Ovary (tissue), 9 donors: ENCODE measurements around the gene SERPINB4. TPM values are rescaled to one million over a fixed set of nuclear protein-coding genes. Genes with fewer than 3 reads are reported as not detected.

Source experiments
- DNase-seq, 5 donors: peaks; one replicate each; pipeline ENCODE4 v3.0.0-alpha.2; 2019 to 2020
- H3K27ac ChIP-seq, 2 donors: fragments of 200-600 bp; one replicate each; pipeline versions ENCODE4 v1.5.1 to v1.8.0; 2019 to 2022
- H3K27me3 ChIP-seq: fragments of 200-600 bp; one replicate; pipeline ENCODE4 v1.8.0; 2022
- H3K36me3 ChIP-seq: fragments of 200-600 bp; sonication (generic); one replicate; pipeline ENCODE4 v1.5.1; 2019
- H3K4me1 ChIP-seq: one replicate; pipeline ENCODE4 v1.8.1; 2013; ENCODE audit warnings: mild to moderate bottlenecking, moderate library complexity; ENCODE audit not compliant: insufficient read depth
- H3K4me3 ChIP-seq: fragments of 200-600 bp; sonication (generic); one replicate; pipeline ENCODE4 v1.5.1; 2017
- H3K9me3 ChIP-seq, 2 donors: fragments of 200-600 bp in 1 of 2; sonication (generic) in 1 of 2; one replicate each; pipeline versions ENCODE4 v1.5.1 to v1.8.1; 2013 to 2019; ENCODE audit warnings: mild to moderate bottlenecking in 1 of 2, moderate library complexity in 1 of 2
- CTCF ChIP-seq, 3 donors: fragments of 450-650 bp in 2 of 3; fragments of 200-600 bp in 1 of 3; IDR thresholded peaks; one replicate each; pipeline versions ENCODE4 v1.5.1 to v1.8.0; 2016 to 2022; ENCODE audit warnings: antibody characterized with exemption in 3 of 3, mild to moderate bottlenecking in 1 of 3
- EP300 ChIP-seq: sonication (generic); formaldehyde crosslinking; IDR thresholded peaks from one replicate; pipeline ENCODE4 v1.6.1; 2017; ENCODE audit warnings: antibody characterized with exemption
- POLR2A ChIP-seq: fragments of 450-650 bp; IDR thresholded peaks from one replicate; pipeline ENCODE4 v1.6.1; 2017; ENCODE audit warnings: antibody characterized with exemption, mild to moderate bottlenecking, moderate library complexity
- WGBS, 3 donors: extraction: QIAGEN DNeasy Blood & Tissue Kit in 1 of 3; methylation state at CpG; one replicate each; pipeline versions ENCODE4 v1.1.5 to v1.1.7; 2013 to 2017; 5-methylcytosine and 5-hydroxymethylcytosine counted together
- intact Hi-C, 4 donors: fragments of 100-400 bp; cut with DNase I; formaldehyde crosslinking; loops; one replicate each; pipeline versions ENCODE4 v1.11.0 to v1.15.1; 2022 to 2023
- polyA plus RNA-seq, 2 donors: library from polyadenylated mRNA; stranded (reverse); fragments of 200-250 nt in 1 of 2; fragments of 350-450 nt in 1 of 2; fragmentation: Illumina TruSeq in 1 of 2; extraction: RNeasy Lipid Tissue Mini Kit (QIAGEN cat#74804) in 1 of 2; gene quantifications; one replicate each; pipeline ENCODE4 v1.2.3, GENCODE V29; 2013 to 2014
- total RNA-seq, 7 donors: library from RNA; depleted of rRNA in 2 of 7; stranded (reverse); fragments of >200 nt in 2 of 7; fragmentation: NEBNext Ultra II Directional in 3 of 7; extraction: Animal tissue kit (Norgen Biotek cat#: 25700) in 3 of 7; gene quantifications; one replicate each; pipeline versions ENCODE4 v1.1.0 to v1.2.4, GENCODE V29; 2016 to 2023
- donor health status: DM: no; HTN: no; CAD: no; lungs with moderate emphysema.
- donor health status: DM: no; HTN: no; CAD: no.
- donor health status: Bipolar disorder and iron deficiency.
- donor health status: DM: yes; HTN: yes; CAD: no.
- donor health status: DM: no; HTN: no; CAD: no.
- donor health status: DM: yes; HTN: yes; CAD: no.

Gene SERPINB4
- total and polyA plus RNA-seq, 9 donors: 0.10 TPM; not detected in 8

GRCh38 chr18:63626431-63626830 lies 17.6 kb downstream of the SERPINB4 start:
- intact Hi-C loops: no loop called here
- WGBS, 3 donors: 77 to 85% (median 80%) methylated on average over 4 of the region's 4 CpGs
- no peak for DNase-seq
- Histone ChIP-seq H3K27ac (no peak overlapping the region), H3K27me3 (no peaks in the 10 kb centered on the region), H3K9me3 (peaks cover 0 to 2% of the 10 kb centered on the region in 2 donors), H3K4me1 (no peaks in the 10 kb centered on the region), H3K36me3 (no peaks in the 10 kb centered on the region), H3K4me3 (no peak overlapping the region)
- TF ChIP-seq EP300: no peak
- no peak for TF ChIP-seq CTCF (IDR thresholded peaks at IDR 0.05)
- no peak for TF ChIP-seq POLR2A

- intact Hi-C loops: no loop called here
- Histone ChIP-seq H3K27me3 (no peaks in the 10 kb centered on the region), H3K4me3 (no peak overlapping the region), H3K36me3 (no peaks in the 10 kb centered on the region), H3K27ac (no peak overlapping the region), H3K9me3 (peaks cover 0 to 2% of the 10 kb centered on the region in 2 donors), H3K4me1 (no peaks in the 10 kb centered on the region)
- WGBS, 3 donors: 84 to 91% (median 88%) methylated on average over 3 of the region's 3 CpGs
- no peak for DNase-seq
- TF ChIP-seq EP300 (no peak), POLR2A (no peak), CTCF (IDR thresholded peaks at IDR 0.05) (no peak)
Measured at GRCh38 chr18:63624863-63625262, 19.2 kb downstream of the SERPINB4 start.

- Histone ChIP-seq H3K36me3 (no peaks in the 10 kb centered on the region), H3K4me1 (no peaks in the 10 kb centered on the region), H3K27ac (no peak overlapping the region), H3K9me3 (no peaks in the 10 kb centered on the region), H3K27me3 (no peaks in the 10 kb centered on the region), H3K4me3 (no peak overlapping the region)
- intact Hi-C loops: no loop called here
- DNase-seq: no peak
- 78 to 88% (median 80%) methylated on average over 3 of the region's 3 CpGs for WGBS, 3 donors
- no peak for TF ChIP-seq CTCF (IDR thresholded peaks at IDR 0.05)
- no peak for TF ChIP-seq EP300
- TF ChIP-seq POLR2A: no peak
Measured at GRCh38 chr18:63619661-63620060, 24.4 kb downstream of the SERPINB4 start.

GRCh38 chr18:63617915-63618234 lies 26.2 kb downstream of the SERPINB4 start:
- no peaks in the 10 kb centered on the region for H3K9me3 ChIP-seq

More at GRCh38 chr18:63617915-63618234, 26.2 kb downstream of the SERPINB4 start:
- no peaks in the 10 kb centered on the region for H3K36me3 ChIP-seq
- no peak overlapping the region for H3K27ac ChIP-seq
- TF ChIP-seq EP300: no peak
- TF ChIP-seq CTCF (IDR thresholded peaks at IDR 0.05): no peak
- no peak for TF ChIP-seq POLR2A
- H3K4me3 ChIP-seq: no peak overlapping the region
- H3K27me3 ChIP-seq: no peaks in the 10 kb centered on the region
- intact Hi-C loops: no loop called here
- no peak for DNase-seq
- H3K4me1 ChIP-seq: no peaks in the 10 kb centered on the region
- WGBS, 3 donors: 58 to 75% (median 73%) methylated on average over 2 of the region's 2 CpGs
